Astrocyte of the hippocampus (primary cell): ENCODE results near the gene ADCYAP1.
A peak's percentile ranks its signal among the peaks of the same experiment; 100 is the strongest.
"Not testable (repeated sequence)": the region's sequence is repeated elsewhere in the genome, so short reads cannot be mapped to it uniquely, and the experiment has no call there.

Experiments used
- DNase-seq: peaks from one replicate; pipeline ENCODE4 v3.0.0; 2011; ENCODE audit warnings: low read depth, low spot score

ADCYAP1 gene

GRCh38 chr18:904218-905090, at the start of gene ADCYAP1:
ADCYAP1 (plus strand) TSS chr18:904871; CDS start chr18:905387, 516 bp downstream.
- peak; percentile 38 for DNase-seq

DNA sequence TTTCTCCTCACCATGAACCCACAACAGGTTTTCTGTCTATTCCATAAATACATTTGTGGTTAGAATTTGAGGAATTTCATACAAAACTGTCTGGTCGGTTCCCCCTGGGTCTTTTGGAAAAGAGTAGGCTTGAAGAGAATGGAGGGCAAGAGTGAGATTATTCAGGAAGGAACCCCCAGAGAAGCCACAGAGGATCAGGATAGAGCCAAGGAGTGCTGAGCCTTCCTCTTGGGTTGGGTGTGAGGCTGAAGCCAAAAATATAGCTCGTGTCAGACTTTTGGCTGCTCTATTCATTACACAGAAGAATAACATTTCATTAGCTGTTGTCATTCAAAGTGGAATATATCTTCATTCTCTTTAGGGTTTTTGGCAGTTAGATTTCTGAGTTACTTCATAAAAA, 46.7 kb upstream of the ADCYAP1 start:
- no peak for DNase-seq

- peak; percentile 87 for DNase-seq
Observed at GRCh38 chr18:864872-865273, 39.8 kb upstream of the ADCYAP1 start.

DNA sequence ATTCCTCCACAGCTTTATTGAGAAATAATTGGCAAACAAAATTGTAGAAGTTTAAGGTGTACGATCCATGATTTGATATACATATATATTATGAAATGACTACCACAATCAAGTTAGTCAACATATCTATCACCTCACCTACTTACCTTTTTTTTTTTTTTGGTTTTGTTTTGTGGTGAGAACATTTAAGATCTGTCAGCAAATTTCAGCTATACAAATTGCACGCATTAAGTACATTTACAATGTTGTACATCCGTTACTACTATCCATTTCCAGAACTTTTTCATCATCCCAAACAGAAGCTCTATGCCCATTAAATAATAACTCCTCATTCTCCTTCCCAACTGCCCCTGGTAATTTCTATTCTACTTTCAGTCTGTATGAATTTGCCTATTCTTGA, 37.4 kb upstream of the ADCYAP1 start:
- no peak for DNase-seq

GRCh38 chr18:873426-873825, 31.2 kb upstream of the ADCYAP1 start:
- not testable (repeated sequence) for DNase-seq

GRCh38 chr18:875912-876311, 28.8 kb upstream of the ADCYAP1 start:
- DNase-seq: no peak

- DNase-seq: no peak
Observed at GRCh38 chr18:877238-877637, 27.4 kb upstream of the ADCYAP1 start.

GRCh38 chr18:886076-886475, 18.6 kb upstream of the ADCYAP1 start:
- no peak for DNase-seq

DNA sequence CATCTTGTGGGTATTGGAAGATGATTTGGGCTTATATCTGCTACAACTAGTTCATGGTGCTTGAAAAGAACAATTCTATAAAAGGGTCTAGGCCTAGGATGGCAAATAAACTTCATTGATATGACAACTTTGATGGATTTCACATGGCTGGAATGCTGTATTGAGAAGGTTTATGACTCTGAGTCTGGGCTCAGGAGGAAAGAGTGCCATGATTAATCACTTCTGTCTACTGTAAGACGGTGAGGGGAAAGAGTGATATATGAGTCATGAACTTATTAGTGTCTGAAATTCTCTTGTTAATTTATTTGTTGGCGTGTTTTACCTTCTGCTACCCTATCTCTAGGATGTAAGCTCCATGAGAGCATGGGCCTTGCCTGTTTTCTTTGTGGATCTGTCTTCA, 17.0 kb upstream of the ADCYAP1 start:
- DNase-seq: no peak

DNA sequence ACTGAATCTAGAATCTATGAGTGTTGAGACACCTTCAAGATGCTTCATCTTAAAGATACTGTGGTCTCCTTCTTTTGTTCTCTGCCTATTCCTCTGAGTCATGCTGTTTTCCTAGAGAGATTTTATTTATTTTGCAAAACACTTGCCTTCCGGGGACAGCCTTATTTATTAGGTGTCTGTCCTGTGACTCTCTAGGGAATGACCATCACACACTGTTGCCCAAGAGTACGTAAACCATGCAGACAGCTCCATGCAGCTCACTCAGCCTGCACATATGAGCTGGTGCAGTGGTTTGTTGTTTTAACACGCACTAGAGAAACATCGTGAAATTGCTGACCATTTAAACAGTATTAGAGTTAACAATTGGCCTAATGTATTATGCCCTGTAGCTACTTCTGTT, 12.4 kb upstream of the ADCYAP1 start:
- DNase-seq: no peak

GRCh38 chr18:896315-896714, 8.4 kb upstream of the ADCYAP1 start:
- no peak for DNase-seq

DNA sequence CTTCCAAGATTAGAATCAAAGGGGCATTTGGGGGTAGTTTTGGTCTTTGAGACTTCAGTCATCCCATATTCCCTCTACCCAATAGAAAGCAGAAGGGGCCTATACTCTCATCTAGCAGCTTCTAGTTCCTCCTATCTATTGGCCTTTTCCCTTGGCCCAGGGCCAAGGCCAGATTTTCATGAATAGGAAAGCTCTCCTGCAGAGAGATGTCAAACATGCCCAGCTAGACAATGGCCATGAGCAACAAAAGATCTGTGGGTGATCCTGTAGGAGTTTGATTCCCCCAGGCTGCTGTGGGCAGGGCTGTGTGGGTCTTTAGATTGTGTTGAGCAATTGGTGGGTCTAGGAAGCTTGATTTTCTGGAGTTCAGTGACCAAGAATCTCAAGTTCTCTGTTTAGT, 2.9 kb upstream of the ADCYAP1 start:
- no peak for DNase-seq

DNA sequence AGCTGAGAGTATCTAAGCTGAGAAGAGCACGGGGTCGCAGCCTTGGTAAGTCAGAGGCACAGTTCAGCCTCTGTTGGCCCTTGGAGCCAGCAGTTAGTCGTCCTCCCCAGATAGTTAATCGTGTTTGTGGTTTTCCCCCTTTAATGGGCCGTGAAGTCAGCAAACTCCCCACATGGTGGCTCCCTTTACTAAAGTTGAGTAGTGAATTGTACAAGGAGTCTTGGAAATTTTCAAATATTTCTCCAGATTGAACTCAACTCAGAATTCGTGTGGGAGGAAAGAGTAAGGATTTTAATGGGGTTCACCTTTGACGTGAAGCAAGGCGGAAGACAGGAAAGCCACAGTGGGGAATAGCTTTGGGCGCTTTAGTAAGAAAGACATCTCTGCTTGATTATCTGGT, 2.4 kb upstream of the ADCYAP1 start:
- DNase-seq: peak; percentile 46

DNA sequence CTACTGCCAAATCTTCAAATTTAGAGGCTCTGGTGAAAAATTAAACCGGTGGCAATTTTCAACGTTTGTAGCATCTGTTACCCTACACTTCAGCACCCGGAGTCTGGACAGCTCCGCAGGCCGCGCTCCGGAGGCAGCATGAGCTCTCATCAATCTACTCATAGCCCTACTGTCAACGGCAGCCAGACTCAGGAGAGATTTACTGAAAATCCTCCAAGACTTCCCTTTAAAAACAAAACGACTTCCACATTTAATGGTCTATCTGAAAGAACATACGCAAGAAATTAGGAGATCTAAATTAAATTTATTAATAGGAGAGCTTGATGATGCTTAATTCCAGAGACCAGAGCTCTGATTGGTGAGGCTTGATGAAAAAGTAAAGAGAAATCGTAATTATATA, 970 bp upstream of the ADCYAP1 start:
- DNase-seq: peak; percentile 83

- DNase-seq: peak; percentile 7
Observed at GRCh38 chr18:905307-905947, 756 bp downstream of the ADCYAP1 start.

GRCh38 chr18:905948-906415, 1.3 kb downstream of the ADCYAP1 start:
- DNase-seq: peak; percentile 12

DNA sequence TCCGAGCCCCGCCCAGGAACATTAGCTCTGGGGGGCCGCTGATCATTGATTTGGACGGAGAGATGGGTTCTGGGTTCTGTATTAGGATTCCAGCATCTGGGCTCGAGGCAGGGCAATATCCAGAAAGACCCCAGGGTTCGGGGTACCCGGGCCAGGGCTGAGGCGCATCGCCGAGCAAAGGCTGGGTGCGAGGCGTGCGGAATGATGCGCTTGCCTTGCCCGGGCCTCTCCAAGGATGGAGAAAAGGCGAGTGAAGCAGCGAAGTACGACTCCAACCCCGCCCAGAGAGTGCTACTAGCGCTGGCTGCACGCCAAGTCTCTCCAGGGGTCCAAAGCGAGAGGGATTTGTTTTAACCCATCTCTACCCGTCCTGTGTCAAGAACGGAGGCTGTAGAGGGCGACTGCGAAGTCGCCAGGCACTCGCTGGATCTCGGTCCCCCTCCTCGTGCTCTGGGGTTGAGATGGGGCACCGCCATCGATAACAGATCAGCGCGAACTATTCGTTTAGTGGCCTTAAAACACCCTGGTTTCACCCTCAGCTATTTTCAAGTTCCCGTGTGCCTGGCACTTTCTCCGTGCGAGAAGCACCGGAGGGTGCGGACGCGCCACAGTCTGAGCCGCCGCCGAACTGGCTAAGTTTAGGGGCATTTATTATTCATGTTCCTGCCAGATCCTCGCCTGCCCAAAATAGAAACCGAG, 1.9 kb downstream of the ADCYAP1 start:
- DNase-seq: peak; percentile 25

DNA sequence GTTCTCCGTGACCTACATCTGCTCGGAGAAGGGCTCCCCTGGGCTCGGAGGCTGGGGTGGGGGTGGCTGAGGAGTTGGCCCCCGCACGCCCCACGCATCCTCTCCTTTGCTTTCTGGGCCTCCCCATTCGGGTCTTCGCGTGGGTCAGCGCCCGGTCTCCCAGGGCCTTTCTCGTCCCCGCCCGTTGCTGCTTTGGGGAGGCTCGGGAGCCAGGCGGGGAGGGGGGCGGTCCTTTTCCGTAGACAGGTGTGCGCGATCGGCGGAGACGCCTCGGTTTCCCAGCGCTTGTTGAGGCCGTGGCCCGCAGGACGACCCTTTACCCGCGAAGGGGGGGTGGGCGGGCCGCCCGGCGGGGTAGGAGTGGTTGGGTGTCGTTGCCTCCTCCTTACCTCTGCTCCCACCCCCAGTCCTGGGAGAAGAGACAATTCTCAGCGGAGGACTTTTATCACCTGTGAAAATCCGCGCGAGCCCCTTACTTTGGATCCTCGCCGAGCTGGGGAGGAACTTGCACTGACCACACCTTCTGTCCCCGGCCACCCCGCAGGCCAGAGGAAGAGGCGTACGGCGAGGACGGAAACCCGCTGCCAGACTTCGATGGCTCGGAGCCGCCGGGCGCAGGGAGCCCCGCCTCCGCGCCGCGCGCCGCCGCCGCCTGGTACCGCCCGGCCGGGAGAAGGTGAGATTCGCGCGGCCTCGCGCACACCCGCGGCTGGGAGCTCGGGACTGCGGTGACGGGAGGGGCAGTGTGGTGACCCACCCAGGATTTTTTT, 2.6 kb downstream of the ADCYAP1 start:
- DNase-seq: peak; percentile 36

DNA sequence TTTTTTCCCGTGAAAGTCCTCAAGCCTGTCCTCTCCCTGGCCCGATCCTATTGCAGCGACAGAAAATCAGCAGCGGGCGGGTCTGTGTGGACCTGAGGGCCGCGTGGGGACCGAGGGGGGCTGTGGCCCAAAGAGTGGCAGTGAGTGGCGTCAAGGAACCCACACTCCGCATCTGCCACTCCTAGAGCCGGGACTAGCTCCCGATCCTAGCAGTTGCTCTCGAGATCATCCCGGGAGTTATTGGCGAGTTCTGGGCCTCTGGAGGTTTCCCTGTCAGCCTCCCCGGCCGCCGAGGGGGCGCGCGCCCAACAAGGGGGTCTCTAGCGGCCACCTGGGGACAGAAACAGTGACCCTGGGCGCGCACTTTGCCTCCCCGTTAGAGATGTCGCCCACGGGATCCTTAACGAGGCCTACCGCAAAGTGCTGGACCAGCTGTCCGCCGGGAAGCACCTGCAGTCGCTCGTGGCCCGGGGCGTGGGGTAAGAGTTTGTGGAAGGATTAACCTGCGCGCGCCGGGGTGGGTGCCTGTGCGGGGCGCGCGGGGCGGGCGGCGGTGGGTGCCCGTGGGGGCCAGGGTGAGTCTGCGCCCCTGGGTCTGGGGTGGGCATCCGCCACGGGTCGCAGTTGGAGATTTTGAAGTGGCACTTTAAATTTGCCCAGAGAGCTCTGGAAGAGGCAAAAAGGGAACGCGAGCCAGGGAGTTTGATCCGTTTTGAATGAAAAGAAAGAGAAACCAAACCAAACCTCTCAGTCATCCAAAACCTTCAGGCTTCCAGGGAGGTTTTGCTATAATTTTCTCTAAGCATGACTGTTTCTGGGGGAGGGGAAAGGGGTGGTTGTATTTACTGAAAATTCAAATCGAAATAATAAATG, 3.5 kb downstream of the ADCYAP1 start:
- DNase-seq: peak; percentile 24
